GM21515 (cell line): ENCODE measurements around the gene SLC6A17.

Experiments
- ATAC-seq: cut with Tn5 transposase; IDR thresholded peaks from one replicate; pipeline ENCODE4 v1.9.1; 2021; ENCODE audit not compliant: unreplicated experiment

Gene SLC6A17

GRCh38 chr1:110239441-110240430 lies 89.4 kb downstream of the SLC6A17 start:
- ATAC-seq, result no peak

- no peak for ATAC-seq
Measured at GRCh38 chr1:110240476-110241210, 90.3 kb downstream of the SLC6A17 start.

GRCh38 chr1:110241516-110241915 lies 91.2 kb downstream of the SLC6A17 start:
- ATAC-seq, result no peak

GRCh38 chr1:110242062-110242461 lies 91.8 kb downstream of the SLC6A17 start:
- no peak for ATAC-seq

GRCh38 chr1:110242731-110243130 lies 92.4 kb downstream of the SLC6A17 start:
- ATAC-seq, result no peak

- ATAC-seq, result no peak
Measured at GRCh38 chr1:110243146-110243545, 92.9 kb downstream of the SLC6A17 start.

- no peak for ATAC-seq
Measured at GRCh38 chr1:110243574-110243973, 93.3 kb downstream of the SLC6A17 start.

GRCh38 chr1:110245876-110246620 lies 95.8 kb downstream of the SLC6A17 start:
- ATAC-seq, result no peak

GRCh38 chr1:110248746-110249145 lies 98.5 kb downstream of the SLC6A17 start:
- ATAC-seq, result no peak

- ATAC-seq, result no peak
Measured at GRCh38 chr1:110249256-110249655, 99.0 kb downstream of the SLC6A17 start.

GRCh38 chr1:110250008-110250407 lies 99.7 kb downstream of the SLC6A17 start:
- no peak for ATAC-seq

- ATAC-seq, result no peak
Measured at GRCh38 chr1:110250749-110251148, 100.5 kb downstream of the SLC6A17 start.
